Liver (tissue), 3 donors: Measurements from ENCODE around the gene KCNRG.

Experiments used
- CTCF ChIP-seq: fragments of 150-350 bp; IDR thresholded peaks from 2 replicates; pipeline ENCODE4 v1.5.1; 2017; ENCODE audit warnings: improper control_type of control experiment, low read depth, low read length; ENCODE audit not compliant: missing input control
- EGR1 ChIP-seq, 2 donors: IDR thresholded peaks; 2 replicates each; pipeline ENCODE4 v1.6.1; 2016 to 2018; ENCODE audit warnings: antibody characterized with exemption in 2 of 2, low read depth in 2 of 2
- GABPA ChIP-seq, 2 donors: IDR thresholded peaks in 1 of 2; conservative IDR thresholded peaks in 1 of 2; 2 replicates each; pipeline ENCODE4 v1.6.1; 2016; ENCODE audit warnings: antibody characterized with exemption in 2 of 2, mild to moderate bottlenecking in 1 of 2, moderate library complexity in 1 of 2
- HNF4A ChIP-seq, 2 donors: conservative IDR thresholded peaks; 2 replicates each; pipeline ENCODE4 v1.6.1; 2016; ENCODE audit warnings: antibody characterized with exemption in 2 of 2, mild to moderate bottlenecking in 2 of 2
- JUND ChIP-seq, 2 donors: IDR thresholded peaks; 2 replicates each; pipeline ENCODE4 v1.6.1; 2016; ENCODE audit warnings: antibody characterized with exemption in 2 of 2
- MAX ChIP-seq: IDR thresholded peaks from 2 replicates; pipeline ENCODE4 v1.6.1; 2016; ENCODE audit warnings: antibody characterized with exemption
- NR2F2 ChIP-seq: IDR thresholded peaks from 2 replicates; pipeline ENCODE4 v1.6.1; 2016; ENCODE audit warnings: antibody characterized with exemption
- RAD21 ChIP-seq, 2 donors: IDR thresholded peaks; 2 replicates each; pipeline ENCODE4 v1.6.1; 2016; ENCODE audit warnings: antibody characterized with exemption in 2 of 2, mild to moderate bottlenecking in 2 of 2
- REST ChIP-seq: IDR thresholded peaks from 2 replicates; pipeline ENCODE4 v1.6.1; 2016; ENCODE audit warnings: antibody characterized with exemption, mild to moderate bottlenecking
- RXRA ChIP-seq, 2 donors: IDR thresholded peaks; 2 replicates each; pipeline ENCODE4 v1.6.1; 2017 to 2018; ENCODE audit warnings: antibody characterized with exemption in 2 of 2, mild to moderate bottlenecking in 1 of 2
- SP1 ChIP-seq: IDR thresholded peaks from 2 replicates; pipeline ENCODE4 v1.6.1; 2018; ENCODE audit warnings: antibody characterized with exemption, mild to moderate bottlenecking
- TAF1 ChIP-seq: conservative IDR thresholded peaks from 2 replicates; pipeline ENCODE4 v1.6.1; 2016; ENCODE audit warnings: antibody characterized with exemption, mild to moderate bottlenecking
- ZBTB33 ChIP-seq: IDR thresholded peaks from 2 replicates; pipeline ENCODE4 v1.6.1; 2016; ENCODE audit warnings: antibody characterized with exemption
- donor health status: healthy.
- donor health status: healthy.

- TF ChIP-seq CTCF (no peak), EGR1 (IDR thresholded peaks at IDR 0.05; ENCODE audit: low read depth in 2 of 2) (no peak), MAX (no peak), ZBTB33 (no peak), GABPA (IDR thresholded peaks at IDR 0.05 in 1 of 2, conservative IDR thresholded peaks at IDR 0.05 in 1 of 2) (no peak), REST (no peak), HNF4A (conservative IDR thresholded peaks at IDR 0.05) (no peak), TAF1 (no peak), JUND (IDR thresholded peaks at IDR 0.05) (no peak), SP1 (no peak), NR2F2 (no peak), RAD21 (IDR thresholded peaks at IDR 0.05) (no peak), RXRA (IDR thresholded peaks at IDR 0.05) (no peak)
Observed at GRCh38 chr13:50069261-50069660, 54.0 kb downstream of the KCNRG start.
